ENCODE measurements around the gene ITM2C.

GRCh38 chr2:230868947-230869913, 4.5 kb downstream of the ITM2C start:
- TF ChIP-seq, protein P1, sequence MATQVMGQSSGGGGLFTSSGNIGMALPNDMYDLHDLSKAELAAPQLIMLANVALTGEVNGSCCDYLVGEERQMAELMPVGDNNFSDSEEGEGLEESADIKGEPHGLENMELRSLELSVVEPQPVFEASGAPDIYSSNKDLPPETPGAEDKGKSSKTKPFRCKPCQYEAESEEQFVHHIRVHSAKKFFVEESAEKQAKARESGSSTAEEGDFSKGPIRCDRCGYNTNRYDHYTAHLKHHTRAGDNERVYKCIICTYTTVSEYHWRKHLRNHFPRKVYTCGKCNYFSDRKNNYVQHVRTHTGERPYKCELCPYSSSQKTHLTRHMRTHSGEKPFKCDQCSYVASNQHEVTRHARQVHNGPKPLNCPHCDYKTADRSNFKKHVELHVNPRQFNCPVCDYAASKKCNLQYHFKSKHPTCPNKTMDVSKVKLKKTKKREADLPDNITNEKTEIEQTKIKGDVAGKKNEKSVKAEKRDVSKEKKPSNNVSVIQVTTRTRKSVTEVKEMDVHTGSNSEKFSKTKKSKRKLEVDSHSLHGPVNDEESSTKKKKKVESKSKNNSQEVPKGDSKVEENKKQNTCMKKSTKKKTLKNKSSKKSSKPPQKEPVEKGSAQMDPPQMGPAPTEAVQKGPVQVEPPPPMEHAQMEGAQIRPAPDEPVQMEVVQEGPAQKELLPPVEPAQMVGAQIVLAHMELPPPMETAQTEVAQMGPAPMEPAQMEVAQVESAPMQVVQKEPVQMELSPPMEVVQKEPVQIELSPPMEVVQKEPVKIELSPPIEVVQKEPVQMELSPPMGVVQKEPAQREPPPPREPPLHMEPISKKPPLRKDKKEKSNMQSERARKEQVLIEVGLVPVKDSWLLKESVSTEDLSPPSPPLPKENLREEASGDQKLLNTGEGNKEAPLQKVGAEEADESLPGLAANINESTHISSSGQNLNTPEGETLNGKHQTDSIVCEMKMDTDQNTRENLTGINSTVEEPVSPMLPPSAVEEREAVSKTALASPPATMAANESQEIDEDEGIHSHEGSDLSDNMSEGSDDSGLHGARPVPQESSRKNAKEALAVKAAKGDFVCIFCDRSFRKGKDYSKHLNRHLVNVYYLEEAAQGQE (IDR thresholded peaks at IDR 0.05; ENCODE audit: insufficient read depth in 1 of 2, low read depth in 2 of 2, low read length in 2 of 2), result no peak
- TF ChIP-seq POLR2AphosphoS5 (IDR thresholded peaks at IDR 0.05; ENCODE audit: low read depth, low read length) (no peak), TAF1 (IDR thresholded peaks at IDR 0.05; ENCODE audit: borderline replicate concordance, insufficient read depth, low read length) (no peak), SIN3A (IDR thresholded peaks at IDR 0.05; ENCODE audit: borderline replicate concordance, insufficient read depth, low read length) (no peak)

Data from PFSK-1 (cell line).